Measurements from ENCODE around the gene GSTA5.
A peak's percentile ranks its signal among the peaks of the same experiment; 100 is the strongest.
"Not testable (repeated sequence)": the region's sequence is repeated elsewhere in the genome, so short reads cannot be mapped to it uniquely, and the experiment has no call there.

GSTA5 gene

DNA sequence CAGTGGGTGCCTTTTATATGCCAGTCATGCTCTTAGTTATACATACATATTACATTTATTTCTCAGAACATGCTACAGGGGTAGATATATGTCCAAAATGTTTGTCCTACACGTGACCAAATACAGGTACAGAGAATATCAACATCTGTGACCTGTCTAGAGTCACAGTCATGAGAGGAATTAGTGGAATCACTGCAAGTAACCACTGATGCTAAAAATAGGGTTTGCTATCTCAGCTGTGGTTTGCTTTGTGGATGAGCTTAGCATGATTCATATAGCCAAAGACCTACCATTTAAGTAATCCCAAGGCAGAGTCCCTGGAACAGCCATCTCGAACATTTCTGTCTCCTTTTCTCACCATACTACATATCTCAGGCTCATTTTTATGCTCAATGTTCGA, 36.6 kb upstream of the GSTA5 start:
- DNase-seq (ENCODE audit: low read depth), result no peak
- H3K4me3 ChIP-seq (ENCODE audit: low read depth, low read length), result no peak overlapping the region
- TF ChIP-seq, protein P1, sequence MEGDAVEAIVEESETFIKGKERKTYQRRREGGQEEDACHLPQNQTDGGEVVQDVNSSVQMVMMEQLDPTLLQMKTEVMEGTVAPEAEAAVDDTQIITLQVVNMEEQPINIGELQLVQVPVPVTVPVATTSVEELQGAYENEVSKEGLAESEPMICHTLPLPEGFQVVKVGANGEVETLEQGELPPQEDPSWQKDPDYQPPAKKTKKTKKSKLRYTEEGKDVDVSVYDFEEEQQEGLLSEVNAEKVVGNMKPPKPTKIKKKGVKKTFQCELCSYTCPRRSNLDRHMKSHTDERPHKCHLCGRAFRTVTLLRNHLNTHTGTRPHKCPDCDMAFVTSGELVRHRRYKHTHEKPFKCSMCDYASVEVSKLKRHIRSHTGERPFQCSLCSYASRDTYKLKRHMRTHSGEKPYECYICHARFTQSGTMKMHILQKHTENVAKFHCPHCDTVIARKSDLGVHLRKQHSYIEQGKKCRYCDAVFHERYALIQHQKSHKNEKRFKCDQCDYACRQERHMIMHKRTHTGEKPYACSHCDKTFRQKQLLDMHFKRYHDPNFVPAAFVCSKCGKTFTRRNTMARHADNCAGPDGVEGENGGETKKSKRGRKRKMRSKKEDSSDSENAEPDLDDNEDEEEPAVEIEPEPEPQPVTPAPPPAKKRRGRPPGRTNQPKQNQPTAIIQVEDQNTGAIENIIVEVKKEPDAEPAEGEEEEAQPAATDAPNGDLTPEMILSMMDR (IDR thresholded peaks at IDR 0.05; ENCODE audit: insufficient read depth, low read depth, low read length, missing control alignments), result no peak

DNA sequence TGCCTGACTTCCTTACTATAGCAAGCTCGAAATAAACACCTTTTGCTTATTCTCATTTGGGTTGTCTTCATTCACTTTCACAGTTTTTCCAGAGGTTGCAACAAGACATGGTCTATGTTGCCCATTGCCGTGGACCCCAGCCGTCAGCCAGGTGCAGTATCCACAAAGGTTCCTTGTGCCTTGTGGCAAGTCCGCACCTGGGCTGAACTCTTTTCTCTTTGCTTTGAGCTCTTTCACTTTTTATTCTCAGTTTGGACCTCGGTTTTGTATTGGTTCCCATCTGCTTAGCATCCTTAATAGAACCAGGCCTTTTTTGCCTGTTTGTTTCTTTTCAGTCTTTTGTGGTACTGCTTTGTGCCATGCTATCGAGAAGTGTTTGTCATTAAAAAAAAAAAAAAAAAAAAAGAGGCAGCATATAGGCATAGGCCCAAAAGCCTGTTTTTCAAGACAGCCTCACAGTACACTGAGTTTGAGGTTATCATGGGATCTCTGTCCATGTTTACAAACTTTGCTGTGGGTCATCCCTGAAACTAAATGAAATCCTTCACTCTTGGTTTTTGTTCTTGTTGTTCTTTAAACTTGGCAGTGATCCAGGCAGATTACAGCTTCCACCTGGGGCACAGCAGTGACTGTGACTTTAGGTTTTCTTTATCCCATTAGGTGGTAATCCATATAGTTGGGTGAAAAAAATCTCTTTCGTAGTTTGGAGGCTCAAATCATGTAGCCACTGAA, 35.6 kb upstream of the GSTA5 start:
- peak; percentile 6 for DNase-seq (ENCODE audit: low read depth)
- H3K4me3 ChIP-seq (ENCODE audit: low read depth, low read length), result no peak overlapping the region
- TF ChIP-seq, protein P1 (IDR thresholded peaks at IDR 0.05; ENCODE audit: insufficient read depth, low read depth, low read length, missing control alignments), result no peak

DNA sequence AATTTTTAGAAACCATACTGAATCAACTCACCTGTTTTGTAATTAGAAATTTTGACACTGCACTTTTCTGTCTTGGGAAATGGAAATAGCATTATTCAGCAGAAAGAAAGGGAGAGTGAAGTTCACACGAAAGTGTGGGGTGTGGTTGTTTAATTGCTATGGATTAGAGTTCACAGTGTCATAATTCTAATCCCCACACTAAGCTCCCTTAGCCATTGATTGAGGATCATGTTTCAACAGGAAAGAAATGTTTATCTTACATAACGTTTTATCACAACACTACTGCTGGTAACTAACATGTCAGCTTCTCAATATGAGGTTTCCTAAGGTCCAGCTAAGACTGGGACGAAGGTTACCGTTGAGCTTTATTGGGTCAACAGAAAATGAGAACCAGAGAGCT, 31.4 kb upstream of the GSTA5 start:
- no peak for DNase-seq (ENCODE audit: low read depth)
- H3K4me3 ChIP-seq (ENCODE audit: low read depth, low read length), result no peak overlapping the region
- TF ChIP-seq, protein P1 (IDR thresholded peaks at IDR 0.05; ENCODE audit: insufficient read depth, low read depth, low read length, missing control alignments), result no peak

DNA sequence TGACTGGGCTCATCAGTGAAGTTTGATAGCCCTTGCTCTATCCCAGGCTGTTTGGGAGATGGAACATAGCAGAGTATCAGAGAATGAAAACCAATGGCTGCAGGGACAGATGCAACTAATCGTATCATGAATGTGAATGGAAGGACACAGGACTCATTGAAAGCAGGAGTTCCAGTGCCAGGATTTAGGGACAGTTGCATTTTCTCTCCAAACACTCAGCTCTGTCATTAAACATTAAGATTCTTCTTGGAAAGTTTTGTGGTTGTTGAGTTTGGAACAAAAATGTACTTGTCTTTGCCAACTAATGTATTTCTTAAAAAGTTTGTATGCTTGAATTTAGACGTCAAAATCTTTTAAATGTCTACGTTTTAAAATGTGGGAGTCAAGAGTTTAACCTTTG, 31.0 kb upstream of the GSTA5 start:
- TF ChIP-seq, protein P1 (IDR thresholded peaks at IDR 0.05; ENCODE audit: insufficient read depth, low read depth, low read length, missing control alignments), result no peak
- DNase-seq (ENCODE audit: low read depth), result no peak
- H3K4me3 ChIP-seq (ENCODE audit: low read depth, low read length), result no peak overlapping the region

GRCh38 chr6:52870335-52871091, 29.9 kb upstream of the GSTA5 start:
- not testable (repeated sequence) for DNase-seq (ENCODE audit: low read depth); H3K4me3 ChIP-seq (ENCODE audit: low read depth, low read length)

GRCh38 chr6:52868899-52869298, 28.3 kb upstream of the GSTA5 start:
- DNase-seq (ENCODE audit: low read depth); H3K4me3 ChIP-seq (ENCODE audit: low read depth, low read length): not testable (repeated sequence)

GRCh38 chr6:52868240-52868639, 27.6 kb upstream of the GSTA5 start:
- no peak overlapping the region for H3K4me3 ChIP-seq (ENCODE audit: low read depth, low read length)
- TF ChIP-seq, protein P1 (IDR thresholded peaks at IDR 0.05; ENCODE audit: insufficient read depth, low read depth, low read length, missing control alignments), result no peak
- DNase-seq (ENCODE audit: low read depth), result no peak

GRCh38 chr6:52861151-52861550, 20.5 kb upstream of the GSTA5 start:
- H3K4me3 ChIP-seq (ENCODE audit: low read depth, low read length); DNase-seq (ENCODE audit: low read depth): not testable (repeated sequence)
